Tibial nerve (tissue), 3 donors: ENCODE results near the gene PLEKHG1.

Source experiments
- POLR2A ChIP-seq, 2 donors: fragments of 450-650 bp; IDR thresholded peaks; one replicate each; pipeline ENCODE4 v1.6.1; 2017; ENCODE audit warnings: antibody characterized with exemption in 2 of 2, mild to moderate bottlenecking in 2 of 2, moderate library complexity in 2 of 2
- TF ChIP-seq, protein P1 (sequence below), 5 experiments: fragments of 200-600 bp in 3 of 5; fragments of 450-650 bp in 2 of 5; sonication (generic) in 3 of 5; IDR thresholded peaks; one replicate each; pipeline ENCODE4 v1.5.1; 2016 to 2019; ENCODE audit warnings: antibody characterized with exemption in 5 of 5, mild to moderate bottlenecking in 3 of 5, moderate library complexity in 2 of 5

DNA sequence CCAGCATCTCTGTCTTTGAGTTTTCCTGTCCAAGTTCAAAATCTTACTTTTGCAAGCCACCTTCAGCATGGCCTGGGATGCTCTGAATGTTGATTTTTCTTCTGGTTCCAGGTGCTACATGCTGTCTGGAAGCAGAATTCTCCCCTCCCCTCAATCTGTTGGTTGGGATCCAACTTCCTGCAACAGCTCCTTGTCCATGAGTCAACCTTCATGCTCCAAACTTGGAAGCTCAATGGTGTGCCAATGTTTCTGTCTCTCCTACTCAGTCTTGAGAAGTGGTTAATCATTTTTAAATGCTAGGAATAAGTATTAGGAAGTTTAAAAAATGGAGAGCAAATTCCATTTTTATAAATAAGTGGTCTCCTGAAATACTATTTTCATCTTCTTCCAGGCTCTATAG lies 33.2 kb upstream of the PLEKHG1 start:
- TF ChIP-seq, protein P1, sequence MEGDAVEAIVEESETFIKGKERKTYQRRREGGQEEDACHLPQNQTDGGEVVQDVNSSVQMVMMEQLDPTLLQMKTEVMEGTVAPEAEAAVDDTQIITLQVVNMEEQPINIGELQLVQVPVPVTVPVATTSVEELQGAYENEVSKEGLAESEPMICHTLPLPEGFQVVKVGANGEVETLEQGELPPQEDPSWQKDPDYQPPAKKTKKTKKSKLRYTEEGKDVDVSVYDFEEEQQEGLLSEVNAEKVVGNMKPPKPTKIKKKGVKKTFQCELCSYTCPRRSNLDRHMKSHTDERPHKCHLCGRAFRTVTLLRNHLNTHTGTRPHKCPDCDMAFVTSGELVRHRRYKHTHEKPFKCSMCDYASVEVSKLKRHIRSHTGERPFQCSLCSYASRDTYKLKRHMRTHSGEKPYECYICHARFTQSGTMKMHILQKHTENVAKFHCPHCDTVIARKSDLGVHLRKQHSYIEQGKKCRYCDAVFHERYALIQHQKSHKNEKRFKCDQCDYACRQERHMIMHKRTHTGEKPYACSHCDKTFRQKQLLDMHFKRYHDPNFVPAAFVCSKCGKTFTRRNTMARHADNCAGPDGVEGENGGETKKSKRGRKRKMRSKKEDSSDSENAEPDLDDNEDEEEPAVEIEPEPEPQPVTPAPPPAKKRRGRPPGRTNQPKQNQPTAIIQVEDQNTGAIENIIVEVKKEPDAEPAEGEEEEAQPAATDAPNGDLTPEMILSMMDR (IDR thresholded peaks at IDR 0.05), result no peak
- TF ChIP-seq POLR2A (IDR thresholded peaks at IDR 0.05), result no peak
